GM15510 (cell line): ENCODE measurements around the gene TGM2.
A peak's percentile ranks its signal among the peaks of the same experiment; 100 is the strongest.

Experiments
- POLR2A ChIP-seq: IDR thresholded peaks from 3 replicates; pipeline ENCODE4 v1.6.1; 2011; ENCODE audit warnings: borderline replicate concordance; ENCODE audit not compliant: insufficient read length; ENCODE audit errors: extremely low read depth

The TGM2 gene

DNA sequence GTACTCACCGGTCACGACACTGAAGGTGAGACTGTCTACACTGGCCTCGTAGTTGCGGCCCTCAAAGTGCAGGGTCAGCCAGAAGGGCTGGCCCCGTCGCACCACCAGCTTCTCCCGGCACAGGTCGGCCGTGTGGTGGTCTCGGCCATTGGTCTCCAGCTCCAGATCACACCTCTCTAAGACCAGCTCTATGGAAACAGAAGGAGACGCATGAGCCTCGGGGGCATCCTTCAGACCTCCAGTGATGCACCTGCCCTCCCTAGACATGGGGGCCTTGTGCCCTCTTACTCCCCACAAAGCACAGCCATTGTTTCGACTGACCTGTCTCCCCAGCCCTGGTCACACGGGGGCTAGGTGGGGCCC, 3.7 kb downstream of the TGM2 start:
- TF ChIP-seq POLR2A: no peak

DNA sequence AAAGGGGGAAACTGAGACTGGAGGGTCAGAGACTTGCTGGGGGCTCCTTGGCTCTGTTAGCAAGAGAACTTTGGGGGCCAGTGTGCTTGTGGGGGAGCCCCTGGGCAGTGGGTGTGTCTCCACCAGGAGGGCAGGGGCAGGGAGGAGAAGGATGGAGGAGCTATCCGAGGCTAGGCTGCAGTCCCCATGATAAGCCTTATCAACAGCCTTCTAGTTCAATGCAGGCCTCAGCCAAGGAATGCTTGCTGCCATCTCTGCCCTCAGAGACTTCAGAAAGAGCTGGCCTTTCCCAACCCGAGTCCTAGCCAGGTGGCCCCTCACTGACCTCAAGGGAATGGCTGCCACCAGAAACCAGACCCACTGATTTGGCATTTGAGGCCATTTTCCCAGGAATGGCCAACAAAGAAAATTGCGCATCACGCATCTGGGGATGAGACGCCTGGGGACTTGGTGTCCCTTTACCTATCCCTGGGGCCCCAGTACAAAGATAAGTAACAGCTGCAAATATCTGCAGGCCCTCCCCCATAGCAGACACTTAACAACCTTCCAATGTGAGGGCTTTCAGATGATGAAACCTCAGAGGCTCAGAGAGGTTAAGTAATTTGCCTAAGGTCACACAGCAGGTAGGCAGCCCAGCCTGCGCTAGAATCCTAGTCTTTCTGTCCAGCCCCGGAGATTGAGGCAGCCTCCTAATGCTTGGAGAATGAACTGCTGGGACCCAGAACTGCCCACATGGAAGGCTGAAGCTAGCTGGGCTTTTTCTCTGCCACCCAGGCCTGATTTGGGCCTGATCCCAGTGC, 4.9 kb downstream of the TGM2 start:
- TF ChIP-seq POLR2A: no peak

DNA sequence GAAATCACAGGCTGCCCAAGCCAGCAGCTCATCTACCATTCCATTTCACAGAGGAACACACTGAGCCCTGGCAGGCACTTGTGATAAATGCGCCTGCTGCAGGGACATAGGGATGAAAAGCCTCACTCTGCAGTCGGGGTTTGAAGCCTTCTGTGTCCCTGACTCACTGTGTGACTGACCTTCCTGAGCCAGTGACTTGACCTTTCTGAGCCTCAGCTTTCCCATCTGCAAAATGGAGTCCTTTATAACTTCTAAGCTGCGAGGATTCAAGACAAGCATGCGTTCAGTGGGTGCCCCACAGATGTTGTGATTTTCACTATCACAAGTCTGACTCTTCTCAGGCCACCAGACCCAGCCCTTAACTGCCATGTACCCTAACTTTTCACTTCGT, 5.5 kb downstream of the TGM2 start:
- no peak for TF ChIP-seq POLR2A

DNA sequence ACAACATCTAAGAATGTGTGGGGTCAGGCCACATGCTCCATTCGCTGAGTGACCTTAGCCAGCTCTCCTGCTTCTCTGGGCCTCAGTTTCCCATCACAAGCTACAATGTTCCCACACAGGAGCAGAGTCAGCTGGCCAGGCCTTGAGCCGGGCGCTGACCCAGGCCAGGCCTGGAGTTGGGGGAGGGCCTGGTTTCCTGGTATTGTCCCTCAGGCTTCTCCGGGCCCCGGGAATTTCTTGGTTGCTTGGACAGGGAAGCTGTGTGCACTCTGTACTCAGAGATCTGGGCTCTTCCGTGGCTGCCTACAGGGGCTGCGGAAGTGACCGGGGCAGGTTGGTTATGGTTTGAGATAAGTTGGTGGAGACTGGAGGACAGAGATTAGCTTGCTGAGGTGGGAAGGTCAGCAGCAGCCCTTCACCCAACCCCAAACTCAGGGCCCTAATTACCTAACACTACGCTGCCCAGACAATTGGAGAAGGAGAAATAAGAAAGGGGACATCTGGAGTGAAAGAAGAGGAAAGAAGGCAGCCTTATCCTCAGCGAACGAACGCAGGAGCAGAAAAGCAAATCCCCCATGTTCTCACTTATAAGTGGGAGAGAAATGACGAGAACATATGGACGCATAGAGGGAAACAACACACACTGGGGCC, 6.2 kb downstream of the TGM2 start:
- no peak for TF ChIP-seq POLR2A

DNA sequence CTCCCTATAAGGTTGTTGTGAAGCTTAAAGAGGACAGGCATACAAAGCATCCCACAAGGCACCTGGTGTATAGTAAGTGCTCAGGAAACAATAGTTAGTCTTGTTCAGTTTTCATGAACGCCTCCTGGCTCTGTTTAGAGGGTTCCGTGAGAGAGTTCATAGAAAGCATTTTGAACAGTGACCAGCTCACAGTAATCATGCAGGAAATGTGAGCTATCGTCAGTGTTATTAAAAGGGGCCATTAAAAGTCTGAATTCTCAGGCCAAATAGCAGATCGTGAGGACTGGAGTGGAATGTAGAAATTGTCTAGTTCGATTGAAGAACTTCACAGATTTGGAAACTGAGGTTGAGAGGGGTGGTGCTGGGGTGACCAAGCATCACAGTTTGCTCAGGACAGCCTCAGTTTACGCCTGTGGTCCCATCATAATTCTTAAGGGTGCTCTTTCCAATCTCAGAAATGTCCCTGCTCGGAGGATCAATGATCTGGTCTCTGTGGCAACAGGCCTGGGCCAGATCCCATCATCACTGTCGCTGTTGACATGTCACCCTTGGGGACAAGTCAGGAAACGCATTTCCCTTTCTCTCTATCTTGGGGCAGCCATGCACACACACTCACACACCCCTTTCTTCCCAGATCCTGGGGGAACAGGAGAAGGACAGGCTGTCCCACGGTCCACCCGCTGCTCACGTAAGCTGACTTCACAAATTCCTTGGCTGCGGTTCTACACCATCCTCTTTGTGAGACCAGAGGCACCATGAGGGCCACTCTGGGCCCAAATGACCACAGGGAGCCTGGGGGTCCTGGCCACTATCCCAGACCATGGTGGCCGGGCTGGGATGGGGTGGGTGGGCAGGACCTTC, 7.2 kb downstream of the TGM2 start:
- no peak for TF ChIP-seq POLR2A

DNA sequence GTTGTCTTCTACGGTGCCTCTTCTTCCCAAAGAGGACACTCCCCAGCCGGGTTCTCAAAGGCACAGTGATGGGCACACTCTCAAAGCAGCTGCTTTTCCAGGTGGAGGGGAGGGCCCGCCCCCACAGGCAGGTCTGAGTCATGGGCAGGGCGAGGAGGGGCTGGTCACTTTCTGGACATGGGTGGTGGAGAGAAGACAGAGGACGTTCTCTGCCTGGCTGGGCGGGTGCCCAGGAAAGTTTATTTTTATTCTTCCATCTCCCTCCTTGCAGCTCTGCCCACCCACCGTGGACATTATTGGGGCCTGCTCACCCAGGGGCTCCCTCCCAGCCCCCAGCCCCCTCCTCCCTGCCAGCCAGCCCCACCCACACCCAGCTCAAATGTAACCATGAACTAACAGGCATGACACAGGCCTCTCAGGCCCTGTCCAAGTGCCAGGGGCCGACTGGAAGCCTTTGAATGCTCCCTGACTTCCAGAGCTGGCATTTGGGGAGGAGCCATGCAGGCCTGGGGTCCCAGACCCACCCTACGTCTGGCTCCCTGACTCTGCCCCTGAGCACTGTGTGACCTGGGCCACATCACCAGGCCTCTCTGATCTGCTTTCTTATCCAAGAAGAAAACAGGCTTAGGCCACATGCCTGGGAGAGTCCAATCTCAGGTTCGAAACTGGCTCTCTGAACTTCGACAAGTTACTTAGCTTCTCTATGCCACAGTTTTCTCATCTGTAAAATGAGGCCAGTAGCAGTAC, 8.0 kb downstream of the TGM2 start:
- no peak for TF ChIP-seq POLR2A

DNA sequence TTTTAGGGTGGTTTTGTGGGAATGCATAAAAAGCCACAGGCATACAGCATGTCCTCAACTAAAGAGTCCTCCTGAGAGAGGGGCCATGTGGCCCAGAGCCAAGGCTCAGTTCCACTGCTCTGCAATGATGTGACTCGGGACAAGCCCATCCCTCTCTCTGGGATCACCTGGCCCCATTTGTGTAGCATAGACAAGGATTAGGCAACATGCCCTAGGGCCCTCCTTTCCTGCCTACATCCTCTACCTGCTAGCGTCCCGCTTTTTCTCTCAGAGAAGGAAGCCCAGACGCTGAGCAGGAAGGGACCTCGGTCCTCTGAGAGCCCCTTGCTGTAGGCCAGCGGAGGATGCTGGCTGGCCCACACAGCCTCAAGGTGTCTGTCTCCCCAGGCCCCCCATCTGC, 8.8 kb downstream of the TGM2 start:
- no peak for TF ChIP-seq POLR2A

DNA sequence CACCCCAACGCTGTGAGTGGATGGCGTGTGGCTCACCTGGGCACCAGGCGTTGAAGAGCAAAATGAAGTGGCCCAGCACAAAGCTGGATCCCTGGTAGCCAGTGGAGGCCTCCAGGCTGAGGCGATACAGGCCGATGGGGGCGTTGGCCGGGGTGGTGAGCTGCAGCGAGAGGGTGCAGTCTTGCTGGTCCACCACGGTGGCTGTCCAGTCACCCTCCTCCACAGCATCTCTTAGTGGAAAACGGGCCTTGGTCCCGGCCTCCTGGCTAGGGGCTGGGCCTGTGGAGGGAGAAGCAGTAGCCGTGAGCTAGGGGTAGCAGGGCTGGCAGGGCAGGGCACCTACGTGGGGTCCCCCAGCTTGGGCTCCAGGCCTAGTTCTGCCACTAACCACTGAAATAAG, 9.3 kb downstream of the TGM2 start:
- no peak for TF ChIP-seq POLR2A

DNA sequence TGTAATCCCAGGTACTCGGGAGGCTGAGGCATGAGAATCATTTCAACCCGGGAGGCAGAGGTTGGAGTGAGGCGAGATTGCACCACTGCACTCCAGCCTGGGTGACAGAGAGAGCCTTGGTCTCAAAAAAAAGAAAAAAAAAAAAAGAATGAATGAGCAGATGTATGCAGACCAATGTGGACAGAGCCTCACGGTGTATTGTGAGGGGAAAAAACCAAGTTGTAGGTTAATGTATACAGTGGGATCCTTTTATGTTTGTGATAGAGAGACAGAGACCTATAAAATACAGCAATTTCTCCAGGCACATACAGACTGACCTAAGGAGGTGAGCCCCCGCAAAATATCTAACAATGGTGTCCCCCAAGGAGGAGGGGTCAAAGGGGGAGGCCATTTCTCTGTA, 11.7 kb downstream of the TGM2 start:
- TF ChIP-seq POLR2A: no peak

DNA sequence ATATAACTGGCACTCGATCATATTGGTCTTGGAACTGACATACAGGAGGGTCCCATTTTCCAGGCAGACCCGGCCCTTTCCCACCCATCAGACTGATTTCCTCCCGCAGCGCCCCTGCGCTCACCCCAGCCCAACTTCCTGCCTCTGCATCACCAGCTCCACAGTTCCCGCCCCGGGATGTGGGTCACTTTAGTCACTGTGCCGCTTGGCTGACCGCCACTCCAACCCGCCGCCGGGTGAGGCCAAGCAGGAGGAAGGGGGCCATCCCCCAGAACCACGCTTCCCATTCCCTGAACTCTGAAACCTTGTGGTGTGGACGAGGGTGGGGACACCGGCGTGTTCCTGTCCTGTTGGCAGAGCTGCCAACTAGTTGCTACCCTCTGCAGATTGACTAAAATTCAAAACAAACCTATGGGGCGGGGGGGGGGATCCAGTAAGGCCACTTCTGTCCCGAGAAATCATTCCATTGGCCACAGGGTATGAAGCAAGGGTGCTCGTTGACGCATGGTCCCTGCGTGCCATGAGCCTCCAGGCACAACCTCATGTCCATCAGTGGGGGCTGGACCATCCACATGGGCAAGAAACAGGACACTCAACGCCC, 12.3 kb downstream of the TGM2 start:
- TF ChIP-seq POLR2A: peak; percentile 9

DNA sequence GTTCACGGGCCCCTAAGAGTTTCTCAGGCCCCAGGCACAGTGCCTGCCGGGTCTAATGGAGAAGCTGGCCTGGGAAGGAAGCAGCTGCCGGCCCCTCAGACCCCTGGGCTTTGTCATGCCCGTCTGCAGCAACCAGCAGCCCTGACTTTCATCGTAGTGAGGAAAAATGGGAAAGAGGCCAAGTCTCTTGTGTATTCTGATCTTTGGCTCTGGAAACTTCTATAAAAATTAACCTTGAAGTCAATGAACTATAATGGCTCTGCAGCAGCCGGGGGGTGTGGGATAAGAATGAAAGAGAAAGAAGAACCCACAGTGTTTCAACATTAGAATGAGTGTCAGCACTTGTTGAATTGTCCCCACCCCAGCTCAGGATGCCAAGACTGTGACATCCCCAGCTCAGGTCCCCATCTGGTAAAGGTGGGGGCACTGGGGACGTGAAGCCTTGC, 12.9 kb downstream of the TGM2 start:
- peak; percentile 37 for TF ChIP-seq POLR2A

DNA sequence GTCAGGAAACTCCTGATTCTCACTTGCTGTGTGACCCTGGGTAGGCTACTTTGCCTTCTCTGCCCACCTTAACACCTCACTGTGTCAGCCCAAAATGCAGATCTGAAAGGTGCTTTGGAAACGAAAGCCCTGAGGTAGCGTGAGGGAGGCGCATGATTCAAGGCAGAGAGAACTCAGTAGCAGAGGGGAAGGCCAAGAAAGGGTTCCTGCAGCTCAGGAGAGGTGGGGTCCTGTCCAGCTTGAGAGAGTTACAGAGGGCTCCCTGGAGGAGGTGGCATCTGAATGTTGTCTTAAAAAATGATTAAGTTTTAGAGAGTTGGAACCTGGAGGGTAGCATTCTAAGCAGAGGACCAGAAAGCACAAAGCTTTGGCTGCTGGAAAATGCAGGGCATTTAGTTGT, 13.6 kb downstream of the TGM2 start:
- no peak for TF ChIP-seq POLR2A

DNA sequence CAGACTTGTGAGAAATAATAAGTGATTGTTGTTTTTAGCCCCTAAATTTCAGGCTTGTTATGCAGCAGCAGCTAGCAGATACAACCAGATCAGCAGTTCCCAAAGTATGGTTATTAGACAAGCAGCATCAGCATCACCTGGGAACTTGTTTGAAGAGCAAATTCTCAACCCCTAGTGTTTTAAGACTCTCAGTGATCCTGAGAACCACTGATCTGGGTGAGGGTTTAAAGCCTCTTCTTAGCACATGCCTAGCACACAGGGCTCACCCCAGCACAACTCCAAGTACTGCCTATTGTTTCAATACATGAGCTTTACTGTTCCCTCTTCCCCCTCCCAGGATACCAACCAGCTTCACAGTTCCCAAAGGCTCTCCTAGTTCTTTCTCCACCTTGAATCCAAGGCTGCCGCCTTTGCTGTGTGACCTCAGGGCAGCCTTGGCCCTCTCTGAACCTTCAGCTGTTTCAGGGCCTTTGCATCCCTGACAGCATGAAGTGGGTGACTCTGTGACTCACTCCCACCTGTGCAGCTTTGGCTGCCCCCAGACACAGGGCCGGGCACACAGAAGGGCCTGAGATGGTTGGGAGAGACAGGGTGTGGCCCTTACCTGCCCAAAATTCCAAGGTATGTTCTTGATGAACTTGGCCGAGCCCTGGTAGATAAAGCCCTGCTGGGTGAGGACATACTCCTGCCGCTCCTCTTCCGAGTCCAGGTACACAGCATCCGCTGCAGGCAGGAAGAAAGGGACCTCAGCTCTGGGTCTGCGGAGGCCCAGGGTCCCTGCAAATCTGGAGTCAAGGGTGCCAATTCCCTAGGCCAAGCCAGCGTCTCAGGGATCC, 14.5 kb downstream of the TGM2 start:
- no peak for TF ChIP-seq POLR2A
